Neural progenitor cell (in vitro differentiated cells): ENCODE results near the gene TMEFF2. TPM values are rescaled to one million over a fixed set of nuclear protein-coding genes. Genes with fewer than 3 reads are reported as not detected.

Experiments used
- DNase-seq: peaks from one replicate; pipeline ENCODE4 v3.0.0-alpha.2; 2016; ENCODE audit warnings: low spot score
- H2AFZ ChIP-seq: fragments of 200-600 bp; sonication (generic); replicated peaks from 2 replicates; pipeline ENCODE4 v1.6.1; 2016; ENCODE audit warnings: antibody characterized with exemption
- H3F3A ChIP-seq: fragments of 200-600 bp; sonication (generic); 2 replicates; pipeline ENCODE4 v1.6.1; 2016; ENCODE audit warnings: antibody characterized with exemption, low read depth
- H3K27ac ChIP-seq: fragments of 200-600 bp; sonication (generic); 2 replicates; pipeline ENCODE4 v1.5.1; 2016; ENCODE audit warnings: mild to moderate bottlenecking
- H3K27me3 ChIP-seq: fragments of 200-600 bp; sonication (generic); 2 replicates; pipeline ENCODE4 v1.6.1; 2016; ENCODE audit warnings: mild to moderate bottlenecking, moderate library complexity
- H3K36me3 ChIP-seq: fragments of 200-600 bp; sonication (generic); 2 replicates; pipeline ENCODE4 v1.5.1; 2016
- H3K4me1 ChIP-seq: fragments of 200-600 bp; sonication (generic); 2 replicates; pipeline ENCODE4 v1.6.1; 2016; ENCODE audit warnings: mixed run types
- H3K4me2 ChIP-seq: fragments of 200-600 bp; sonication (generic); 2 replicates; pipeline ENCODE4 v1.6.1; 2016
- H3K4me3 ChIP-seq: fragments of 200-600 bp; sonication (generic); 2 replicates; pipeline ENCODE4 v1.5.1; 2016
- H3K79me2 ChIP-seq: fragments of 200-600 bp; sonication (generic); 2 replicates; pipeline ENCODE4 v1.6.1; 2016; ENCODE audit warnings: low read depth
- H3K9ac ChIP-seq: fragments of 200-600 bp; sonication (generic); 2 replicates; pipeline ENCODE4 v1.6.1; 2016
- H3K9me3 ChIP-seq: fragments of 200-600 bp; sonication (generic); 2 replicates; pipeline ENCODE4 v1.5.1; 2016; ENCODE audit warnings: low read depth
- H4K20me1 ChIP-seq: fragments of 200-600 bp; sonication (generic); 2 replicates; pipeline ENCODE4 v1.6.1; 2016; ENCODE audit warnings: low read depth
- H3K27ac Mint-ChIP-seq: 3 replicates; pipeline ENCODE4 v1.8.0; 2021; ENCODE audit warnings: mixed read lengths
- H3K27me3 Mint-ChIP-seq: 2 replicates; pipeline ENCODE4 v1.8.0; 2022; ENCODE audit warnings: low read depth, mild to moderate bottlenecking, inconsistent platforms, moderate library complexity, mixed read lengths; ENCODE audit not compliant: insufficient read depth
- H3K36me3 Mint-ChIP-seq: 3 replicates; pipeline ENCODE4 v1.8.0; 2021; ENCODE audit warnings: mixed read lengths
- H3K4me1 Mint-ChIP-seq: 3 replicates; pipeline ENCODE4 v1.8.0; 2021; ENCODE audit warnings: mixed read lengths
- H3K4me3 Mint-ChIP-seq: 3 replicates; pipeline ENCODE4 v1.8.0; 2021; ENCODE audit warnings: mild to moderate bottlenecking, moderate library complexity, mixed read lengths
- H3K9me3 Mint-ChIP-seq: 3 replicates; pipeline ENCODE4 v1.8.0; 2020; ENCODE audit warnings: mixed read lengths
- CTCF ChIP-seq: fragments of 200-600 bp; sonication (generic); IDR thresholded peaks from 2 replicates; pipeline ENCODE4 v1.5.1; 2017; ENCODE audit warnings: antibody characterized with exemption, mild to moderate bottlenecking
- EZH2 ChIP-seq: fragments of 200-600 bp; sonication (generic); IDR thresholded peaks from 2 replicates; pipeline ENCODE4 v1.6.1; 2017; ENCODE audit warnings: antibody characterized with exemption, mild to moderate bottlenecking, moderate library complexity
- EZH2phosphoT487 ChIP-seq: fragments of 200-600 bp; sonication (generic); IDR thresholded peaks from 2 replicates; pipeline ENCODE4 v1.6.1; 2017; ENCODE audit warnings: antibody characterized with exemption
- total RNA-seq: library from RNA; depleted of rRNA; stranded (reverse); fragments of >200 nt; gene quantifications from 2 replicates; pipeline ENCODE4 v1.2.3, GENCODE V29; 2015; ENCODE audit warnings: low replicate concordance

Gene TMEFF2
- total RNA-seq, 1 donor from 2014 or later = 1.7 TPM

DNA sequence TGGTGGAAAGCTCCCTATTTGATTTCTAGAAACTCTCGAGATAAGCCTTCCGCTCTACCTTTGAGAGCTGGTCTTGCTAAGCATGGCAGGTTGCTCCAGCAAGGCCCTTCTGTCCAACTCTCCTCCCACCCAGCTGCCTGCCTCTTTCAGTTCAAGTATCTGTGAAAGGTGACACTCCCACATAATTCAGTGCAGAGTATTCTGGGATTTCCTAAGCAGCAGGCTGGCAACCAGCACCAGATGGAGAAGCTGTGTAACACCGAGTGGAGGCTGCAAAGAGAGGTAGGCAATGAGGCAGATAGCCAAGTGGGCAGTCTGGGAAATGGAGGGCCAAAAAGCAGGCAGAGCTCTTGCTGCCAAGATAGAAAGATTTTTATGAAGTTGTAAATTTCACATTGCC is 259.5 kb downstream of the TMEFF2 start:
- Mint-ChIP-seq H3K4me1 (peaks cover 6% of the 10 kb centered on the region), H3K4me3 (no peak overlapping the region), H3K9me3 (no peaks in the 10 kb centered on the region), H3K27me3 (no peaks in the 10 kb centered on the region), H3K27ac (no peak overlapping the region), H3K36me3 (no peaks in the 10 kb centered on the region)
- Histone ChIP-seq H2AFZ (no peak overlapping the region), H3K9ac (no peak overlapping the region), H3K4me3 (no peak overlapping the region), H3K27me3 (no peaks in the 10 kb centered on the region), H3F3A (no peaks in the 10 kb centered on the region), H3K9me3 (no peaks in the 10 kb centered on the region), H3K4me1 (peaks cover 12% of the 10 kb centered on the region), H4K20me1 (no peaks in the 10 kb centered on the region), H3K79me2 (no peaks in the 10 kb centered on the region), H3K27ac (no peak overlapping the region), H3K4me2 (no peak overlapping the region), H3K36me3 (no peaks in the 10 kb centered on the region)
- no peak for TF ChIP-seq EZH2phosphoT487
- no peak for DNase-seq

GRCh38 chr2:191933307-191934105 is 261.2 kb downstream of the TMEFF2 start:
- no peak overlapping the region for H3K4me2 ChIP-seq
- no peak overlapping the region for H3K9ac ChIP-seq
- H3F3A ChIP-seq = no peaks in the 10 kb centered on the region
- H3K27me3 ChIP-seq = no peaks in the 10 kb centered on the region
- Mint-ChIP-seq H3K36me3 (no peaks in the 10 kb centered on the region), H3K27ac (no peak overlapping the region), H3K9me3 (no peaks in the 10 kb centered on the region), H3K4me1 (peaks cover 9% of the 10 kb centered on the region), H3K4me3 (no peak overlapping the region), H3K27me3 (no peaks in the 10 kb centered on the region)
- H4K20me1 ChIP-seq = no peaks in the 10 kb centered on the region
- H3K79me2 ChIP-seq = no peaks in the 10 kb centered on the region
- no peak for DNase-seq
- H3K9me3 ChIP-seq = no peaks in the 10 kb centered on the region
- no peak overlapping the region for H2AFZ ChIP-seq
- no peaks in the 10 kb centered on the region for H3K36me3 ChIP-seq
- H3K27ac ChIP-seq = no peak overlapping the region
- peaks cover 16% of the 10 kb centered on the region for H3K4me1 ChIP-seq
- H3K4me3 ChIP-seq = no peak overlapping the region
- TF ChIP-seq EZH2phosphoT487 = no peak
- no peak for TF ChIP-seq EZH2
- no peak for TF ChIP-seq CTCF

DNA sequence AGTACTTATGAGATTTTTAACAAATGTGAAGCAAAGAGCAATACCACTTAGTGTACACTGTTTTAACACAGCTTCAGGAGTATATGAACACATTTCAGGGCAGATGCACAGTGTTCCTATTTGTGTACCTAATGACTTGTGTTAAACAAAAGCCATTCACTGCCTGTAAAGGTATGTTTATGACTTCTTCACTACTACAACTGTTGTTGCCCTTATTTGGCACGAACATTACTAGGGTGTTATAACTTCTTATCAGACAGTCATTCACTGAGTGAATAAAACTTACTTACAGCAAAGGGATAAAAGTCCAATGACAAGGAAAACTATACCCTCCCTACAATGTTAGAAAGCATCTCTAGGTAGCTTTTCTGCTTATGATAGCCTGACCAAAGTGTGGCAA is 262.4 kb downstream of the TMEFF2 start:
- DNase-seq = no peak
- Histone ChIP-seq H3K36me3 (no peaks in the 10 kb centered on the region), H4K20me1 (no peaks in the 10 kb centered on the region), H3K79me2 (no peaks in the 10 kb centered on the region), H3K27ac (no peak overlapping the region), H3K4me1 (peaks cover 26% of the 10 kb centered on the region), H3K9ac (no peak overlapping the region), H3K27me3 (no peaks in the 10 kb centered on the region), H3K4me3 (no peak overlapping the region), H3K9me3 (no peaks in the 10 kb centered on the region), H3K4me2 (no peak overlapping the region), H3F3A (peaks cover 8% of the 10 kb centered on the region), H2AFZ (no peak overlapping the region)
- Mint-ChIP-seq H3K9me3 (no peaks in the 10 kb centered on the region), H3K27ac (no peak overlapping the region), H3K4me3 (no peak overlapping the region), H3K4me1 (peaks cover 21% of the 10 kb centered on the region), H3K27me3 (no peaks in the 10 kb centered on the region), H3K36me3 (no peaks in the 10 kb centered on the region)
- TF ChIP-seq EZH2phosphoT487 (no peak), CTCF (no peak), EZH2 (no peak)

GRCh38 chr2:191931329-191931728 is 263.4 kb downstream of the TMEFF2 start:
- Histone ChIP-seq H3K9ac (no peak overlapping the region), H4K20me1 (no peaks in the 10 kb centered on the region), H3K4me1 (peaks cover 20% of the 10 kb centered on the region), H3K27me3 (no peaks in the 10 kb centered on the region), H2AFZ (no peak overlapping the region), H3K27ac (no peak overlapping the region), H3F3A (peaks cover 11% of the 10 kb centered on the region), H3K9me3 (no peaks in the 10 kb centered on the region), H3K36me3 (no peaks in the 10 kb centered on the region), H3K4me3 (no peak overlapping the region), H3K79me2 (no peaks in the 10 kb centered on the region), H3K4me2 (no peak overlapping the region)
- Mint-ChIP-seq H3K36me3 (no peaks in the 10 kb centered on the region), H3K9me3 (no peaks in the 10 kb centered on the region), H3K27me3 (no peaks in the 10 kb centered on the region), H3K4me1 (peaks cover 24% of the 10 kb centered on the region), H3K4me3 (no peak overlapping the region), H3K27ac (no peak overlapping the region)
- TF ChIP-seq EZH2phosphoT487 (no peak), CTCF (no peak), EZH2 (no peak)
- DNase-seq = no peak
